GM23248 (cell line): ENCODE data around the gene TENM3. TPM values are rescaled to one million over a fixed set of nuclear protein-coding genes. Genes with fewer than 3 reads are reported as not detected.

Experiments
- DNase-seq: peaks from one replicate; pipeline ENCODE4 v3.0.0-alpha.2; 2015
- H2AFZ ChIP-seq: fragments of 200-600 bp; sonication (generic); 2 replicates; pipeline ENCODE4 v1.6.1; 2016; ENCODE audit warnings: antibody characterized with exemption
- H3F3A ChIP-seq: fragments of 200-600 bp; sonication (generic); 2 replicates; pipeline ENCODE4 v1.6.1; 2016; ENCODE audit warnings: mild to moderate bottlenecking, antibody characterized with exemption, mixed run types; ENCODE audit not compliant: insufficient read depth
- H3K27ac ChIP-seq: fragments of 200-600 bp; sonication (generic); 2 replicates; pipeline ENCODE4 v1.5.1; 2016; ENCODE audit warnings: mild to moderate bottlenecking
- H3K27me3 ChIP-seq: fragments of 200-600 bp; sonication (generic); replicated peaks from 2 replicates; pipeline ENCODE4 v1.6.1; 2016; ENCODE audit warnings: mild to moderate bottlenecking; ENCODE audit not compliant: insufficient read depth
- H3K36me3 ChIP-seq: fragments of 200-600 bp; sonication (generic); 2 replicates; pipeline ENCODE4 v1.6.1; 2016; ENCODE audit warnings: low read depth, mild to moderate bottlenecking
- H3K4me1 ChIP-seq: fragments of 200-600 bp; sonication (generic); 2 replicates; pipeline ENCODE4 v1.6.1; 2016; ENCODE audit warnings: mild to moderate bottlenecking; ENCODE audit not compliant: insufficient read depth
- H3K4me2 ChIP-seq: fragments of 200-600 bp; sonication (generic); one replicate; pipeline ENCODE4 v1.6.1; 2016; ENCODE audit warnings: mild to moderate bottlenecking; ENCODE audit not compliant: unreplicated experiment
- H3K4me3 ChIP-seq: fragments of 200-600 bp; sonication (generic); 2 replicates; pipeline ENCODE4 v1.5.1; 2016; ENCODE audit warnings: mild to moderate bottlenecking
- H3K79me2 ChIP-seq: fragments of 200-600 bp; sonication (generic); 2 replicates; pipeline ENCODE4 v1.6.1; 2016; ENCODE audit warnings: mild to moderate bottlenecking; ENCODE audit not compliant: insufficient read depth
- H3K9ac ChIP-seq: fragments of 200-600 bp; sonication (generic); 2 replicates; pipeline ENCODE4 v1.6.1; 2016; ENCODE audit warnings: mild to moderate bottlenecking
- H3K9me2 ChIP-seq: fragments of 200-600 bp; sonication (generic); 2 replicates; pipeline ENCODE4 v1.6.1; 2016; ENCODE audit warnings: mixed run types, mild to moderate bottlenecking, moderate library complexity; ENCODE audit not compliant: insufficient read depth
- H3K9me3 ChIP-seq: fragments of 200-600 bp; sonication (generic); one replicate; pipeline ENCODE4 v1.6.1; 2017; ENCODE audit warnings: low read depth
- H4K20me1 ChIP-seq: fragments of 200-600 bp; sonication (generic); 2 replicates; pipeline ENCODE4 v1.6.0; 2016; ENCODE audit not compliant: insufficient read depth
- EZH2 ChIP-seq: fragments of 200-600 bp; sonication (generic); IDR thresholded peaks from 2 replicates; pipeline ENCODE4 v1.6.1; 2018; ENCODE audit warnings: antibody characterized with exemption, mild to moderate bottlenecking; ENCODE audit not compliant: insufficient read depth, poor library complexity, severe bottlenecking
- EZH2phosphoT487 ChIP-seq: fragments of 200-600 bp; sonication (generic); IDR thresholded peaks from 2 replicates; pipeline ENCODE4 v1.6.1; 2018; ENCODE audit warnings: antibody characterized with exemption, moderate library complexity, mild to moderate bottlenecking, low read depth; ENCODE audit not compliant: insufficient read depth
- WGBS, 2 experiments: methylation state at CpG; one replicate each; pipeline ENCODE4 v1.1.6; 2015 to 2017; ENCODE audit warnings: low lambda C conversion rate in 2 of 2, low coverage in 1 of 2; ENCODE audit errors: missing lambda C conversion rate in 2 of 2; 5-methylcytosine and 5-hydroxymethylcytosine counted together
- in situ Hi-C: fragments of 300-500 bp; cut with MboI; formaldehyde crosslinking; loops from 2 replicates; pipeline ENCODE4 v1.15.0; 2020
- polyA plus RNA-seq: library from polyadenylated mRNA; unstranded; fragments of >200 nt; fragmentation: Nextera tagmentation; extraction: Ambion mirVana; gene quantifications from 2 replicates; pipeline ENCODE4 v1.2.1, GENCODE V29; 2016
- total RNA-seq: library from RNA; depleted of rRNA; stranded (reverse); fragments of >200 nt; shearing (Covaris generic); gene quantifications from 2 replicates; pipeline ENCODE4 v1.2.3, GENCODE V29; 2014

Gene TENM3
- total and polyA plus RNA-seq, 2 experiments from 2014 or later = 0.83 to 8.1 TPM

GRCh38 chr4:182760551-182761043, 517.4 kb downstream of the TENM3 start:
- H3K79me2 ChIP-seq = no peaks in the 10 kb centered on the region
- no peak overlapping the region for H3K4me2 ChIP-seq
- H4K20me1 ChIP-seq = no peaks in the 10 kb centered on the region
- no peak overlapping the region for H3K27ac ChIP-seq
- TF ChIP-seq EZH2phosphoT487 = no peak
- TF ChIP-seq EZH2 = no peak
- no peaks in the 10 kb centered on the region for H3K36me3 ChIP-seq
- H3K9me2 ChIP-seq = no peaks in the 10 kb centered on the region
- H2AFZ ChIP-seq = no peak overlapping the region
- in situ Hi-C loops = no loop called here
- WGBS, 2 experiments = 47 to 50% methylated on average over 6 of the region's 6 CpGs
- DNase-seq = no peak
- H3K4me3 ChIP-seq = no peak overlapping the region
- H3K4me1 ChIP-seq = no peaks in the 10 kb centered on the region
- no peaks in the 10 kb centered on the region for H3K9me3 ChIP-seq
- no peaks in the 10 kb centered on the region for H3F3A ChIP-seq
- no peak overlapping the region for H3K9ac ChIP-seq
- peaks cover 6% of the 10 kb centered on the region; the same call in 1 of the 2 replicates for H3K27me3 ChIP-seq

- in situ Hi-C loops = no loop called here
- Histone ChIP-seq H3K4me2 (no peak overlapping the region), H4K20me1 (no peaks in the 10 kb centered on the region), H2AFZ (no peak overlapping the region), H3K79me2 (no peaks in the 10 kb centered on the region), H3K4me1 (no peaks in the 10 kb centered on the region), H3K27ac (no peak overlapping the region), H3K27me3 (peaks cover 6% of the 10 kb centered on the region; the same call in 1 of the 2 replicates), H3K9me3 (no peaks in the 10 kb centered on the region), H3K36me3 (no peaks in the 10 kb centered on the region), H3K9me2 (no peaks in the 10 kb centered on the region), H3K9ac (no peak overlapping the region), H3F3A (no peaks in the 10 kb centered on the region), H3K4me3 (no peak overlapping the region)
- WGBS, 2 experiments = 64 to 74% methylated on average over 4 of the region's 4 CpGs
- peak; percentile 5 for DNase-seq
- TF ChIP-seq EZH2 (no peak), EZH2phosphoT487 (no peak)
Observed at GRCh38 chr4:182764137-182764536, 520.9 kb downstream of the TENM3 start.

- Histone ChIP-seq H4K20me1 (no peaks in the 10 kb centered on the region), H3K79me2 (no peaks in the 10 kb centered on the region), H3K9ac (no peak overlapping the region), H3K4me2 (no peak overlapping the region), H3K27me3 (peaks cover 6% of the 10 kb centered on the region; the same call in 1 of the 2 replicates), H3K27ac (no peak overlapping the region), H3K9me3 (no peaks in the 10 kb centered on the region), H3K36me3 (no peaks in the 10 kb centered on the region), H2AFZ (no peak overlapping the region), H3K9me2 (no peaks in the 10 kb centered on the region), H3F3A (no peaks in the 10 kb centered on the region), H3K4me1 (no peaks in the 10 kb centered on the region), H3K4me3 (no peak overlapping the region)
- TF ChIP-seq EZH2 = no peak
- DNase-seq = no peak
- 75 to 80% methylated on average over 8 of the region's 8 CpGs for WGBS, 2 experiments
- in situ Hi-C loops = no loop called here
Observed at GRCh38 chr4:182764642-182765041, 521.4 kb downstream of the TENM3 start.

- Histone ChIP-seq H3F3A (no peaks in the 10 kb centered on the region), H2AFZ (no peak overlapping the region), H3K27ac (no peak overlapping the region), H3K9me3 (no peaks in the 10 kb centered on the region), H3K79me2 (no peaks in the 10 kb centered on the region), H3K27me3 (no peaks in the 10 kb centered on the region), H3K9ac (no peak overlapping the region), H4K20me1 (no peaks in the 10 kb centered on the region), H3K4me3 (no peak overlapping the region), H3K4me1 (no peaks in the 10 kb centered on the region), H3K4me2 (no peak overlapping the region), H3K36me3 (no peaks in the 10 kb centered on the region), H3K9me2 (no peaks in the 10 kb centered on the region)
- in situ Hi-C loops = no loop called here
- no peak for TF ChIP-seq EZH2
- no peak for TF ChIP-seq EZH2phosphoT487
- no peak for DNase-seq
- 18 to 30% methylated on average over 7 of the region's 7 CpGs for WGBS, 2 experiments
Observed at GRCh38 chr4:182765987-182766856, 523.0 kb downstream of the TENM3 start.
